H9 (cell line): ENCODE data around the gene GET4. TPM values are rescaled to one million over a fixed set of nuclear protein-coding genes. Genes with fewer than 3 reads are reported as not detected.

Experiments used
- DNase-seq: peaks from one replicate; pipeline ENCODE4 v3.0.0-alpha.2; 2017
- H2AFZ ChIP-seq: one replicate; pipeline ENCODE4 v1.6.1; 2013; ENCODE audit warnings: mild to moderate bottlenecking, low read length, control low read depth, moderate library complexity
- H2AK5ac ChIP-seq: 2 replicates; pipeline ENCODE4 v1.6.1; 2013; ENCODE audit warnings: low read length, control low read depth, mixed read lengths; ENCODE audit not compliant: insufficient read length
- H2BK120ac ChIP-seq: one replicate; pipeline ENCODE4 v1.6.1; 2013; ENCODE audit warnings: low read depth, mild to moderate bottlenecking, low read length, control low read depth, inconsistent platforms; ENCODE audit not compliant: poor library complexity, severe bottlenecking
- H2BK12ac ChIP-seq: 2 replicates; pipeline ENCODE4 v1.6.1; 2013; ENCODE audit warnings: low read length, control low read depth, mixed read lengths, low read depth; ENCODE audit not compliant: insufficient read length
- H2BK15ac ChIP-seq: 2 replicates; pipeline ENCODE4 v1.6.1; 2013; ENCODE audit warnings: low read depth, low read length, control low read depth
- H2BK20ac ChIP-seq: one replicate; pipeline ENCODE4 v1.6.1; 2013; ENCODE audit warnings: low read depth, mild to moderate bottlenecking, low read length, control low read depth, inconsistent platforms; ENCODE audit not compliant: poor library complexity, severe bottlenecking
- H2BK5ac ChIP-seq: 2 replicates; pipeline ENCODE4 v1.6.1; 2013; ENCODE audit warnings: low read length, control low read depth, mixed read lengths; ENCODE audit not compliant: insufficient read length
- H3K14ac ChIP-seq: 2 replicates; pipeline ENCODE4 v1.6.1; 2013; ENCODE audit warnings: low read length, control low read depth; ENCODE audit not compliant: insufficient read depth
- H3K18ac ChIP-seq: 2 replicates; pipeline ENCODE4 v1.6.1; 2013; ENCODE audit warnings: low read depth, mild to moderate bottlenecking, mixed read lengths, low read length, control low read depth; ENCODE audit not compliant: insufficient read length
- H3K23ac ChIP-seq: 2 replicates; pipeline ENCODE4 v1.6.1; 2013; ENCODE audit warnings: low read length, control low read depth, mixed read lengths, low read depth; ENCODE audit not compliant: insufficient read length
- H3K23me2 ChIP-seq: 2 replicates; pipeline ENCODE4 v1.6.1; 2013; ENCODE audit warnings: low read depth, mild to moderate bottlenecking, mixed read lengths, low read length, control low read depth; ENCODE audit not compliant: insufficient read length, poor library complexity, severe bottlenecking
- H3K27ac ChIP-seq: 2 replicates; pipeline ENCODE4 v1.5.1; 2013; ENCODE audit warnings: low read length, control low read depth, mixed read lengths, low read depth; ENCODE audit not compliant: insufficient read length
- H3K27me3 ChIP-seq: 2 replicates; pipeline ENCODE4 v1.6.1; 2013; ENCODE audit warnings: low read length, control low read depth, inconsistent platforms; ENCODE audit not compliant: insufficient read depth
- H3K4ac ChIP-seq: 2 replicates; pipeline ENCODE4 v1.6.1; 2013; ENCODE audit warnings: low read depth, mild to moderate bottlenecking, control low read depth, inconsistent platforms, low read length, moderate library complexity
- H3K4me1 ChIP-seq: 2 replicates; pipeline ENCODE4 v1.6.1; 2013; ENCODE audit warnings: low read length, control low read depth, inconsistent platforms; ENCODE audit not compliant: insufficient read depth
- H3K4me2 ChIP-seq: 2 replicates; pipeline ENCODE4 v1.6.1; 2013; ENCODE audit warnings: low read length, control low read depth, mixed read lengths; ENCODE audit not compliant: insufficient read length, insufficient read depth
- H3K56ac ChIP-seq: 2 replicates; pipeline ENCODE4 v1.6.1; 2013; ENCODE audit warnings: low read depth, mild to moderate bottlenecking, mixed read lengths, low read length, control low read depth; ENCODE audit not compliant: insufficient read length
- H3K79me1 ChIP-seq: 2 replicates; pipeline ENCODE4 v1.6.1; 2013; ENCODE audit warnings: low read depth, mild to moderate bottlenecking, moderate library complexity, low read length, control low read depth, inconsistent platforms; ENCODE audit not compliant: insufficient read depth, poor library complexity, severe bottlenecking
- H3K79me2 ChIP-seq: 2 replicates; pipeline ENCODE4 v1.6.1; 2013; ENCODE audit warnings: low read length, control low read depth, inconsistent platforms; ENCODE audit not compliant: insufficient read depth
- H3K9ac ChIP-seq: 2 replicates; pipeline ENCODE4 v1.6.1; 2013; ENCODE audit warnings: low read length, control low read depth, mixed read lengths; ENCODE audit not compliant: insufficient read length; ENCODE audit errors: extremely low read depth
- H3K9me3 ChIP-seq: one replicate; pipeline ENCODE4 v1.6.1; 2013; ENCODE audit warnings: low read depth, low read length, inconsistent platforms; ENCODE audit not compliant: control insufficient read depth
- H3T11ph ChIP-seq: one replicate; pipeline ENCODE4 v1.6.1; 2013; ENCODE audit warnings: mild to moderate bottlenecking, low read length, control low read depth, inconsistent platforms
- H4K20me1 ChIP-seq: one replicate; pipeline ENCODE4 v1.6.1; 2013; ENCODE audit not compliant: control insufficient read depth, insufficient read length, insufficient read depth
- H4K5ac ChIP-seq: 2 replicates; pipeline ENCODE4 v1.6.1; 2013; ENCODE audit warnings: low read depth, mild to moderate bottlenecking, mixed read lengths, low read length, control low read depth; ENCODE audit not compliant: insufficient read length
- H4K8ac ChIP-seq: replicated peaks from 2 replicates; pipeline ENCODE4 v1.6.1; 2013; ENCODE audit warnings: low read length, control low read depth, mixed read lengths, low read depth; ENCODE audit not compliant: insufficient read length
- H4K91ac ChIP-seq: 2 replicates; pipeline ENCODE4 v1.6.1; 2013; ENCODE audit warnings: low read depth, mild to moderate bottlenecking, moderate library complexity, mixed read lengths, low read length, control low read depth; ENCODE audit not compliant: insufficient read length
- H3K27ac Mint-ChIP-seq, 3 experiments: 2 replicates in 2 of 3; 3 replicates in 1 of 3; pipeline ENCODE4 v1.8.0; 2020 to 2021; ENCODE audit warnings: mixed read lengths in 3 of 3, mild to moderate bottlenecking in 1 of 3, moderate library complexity in 1 of 3
- H3K27me3 Mint-ChIP-seq: 2 replicates; pipeline ENCODE4 v1.8.0; 2021; ENCODE audit warnings: low read depth, mild to moderate bottlenecking, moderate library complexity, mixed read lengths
- H3K36me3 Mint-ChIP-seq, 3 experiments: 2 replicates in 2 of 3; 3 replicates in 1 of 3; pipeline ENCODE4 v1.8.0; 2020 to 2021; ENCODE audit warnings: low read depth in 3 of 3, mixed read lengths in 3 of 3; ENCODE audit not compliant: insufficient read depth in 1 of 3
- H3K4me1 Mint-ChIP-seq, 2 experiments: 2 replicates each; pipeline ENCODE4 v1.8.0; 2020; ENCODE audit warnings: mixed read lengths in 2 of 2
- H3K4me3 Mint-ChIP-seq, 2 experiments: 2 replicates in 1 of 2; 3 replicates in 1 of 2; pipeline ENCODE4 v1.8.0; 2020 to 2021; ENCODE audit warnings: mild to moderate bottlenecking in 2 of 2, mixed read lengths in 2 of 2, moderate library complexity in 1 of 2
- H3K9me3 Mint-ChIP-seq, 2 experiments: 2 replicates in 1 of 2; 3 replicates in 1 of 2; pipeline ENCODE4 v1.8.0; 2020; ENCODE audit warnings: mild to moderate bottlenecking in 2 of 2, mixed read lengths in 2 of 2, moderate library complexity in 1 of 2
- CTCF ChIP-seq: fragments of 200-600 bp; sonication (generic); conservative IDR thresholded peaks from 3 replicates; pipeline ENCODE4 v1.8.0; 2021; ENCODE audit warnings: antibody characterized with exemption, mild to moderate bottlenecking
- WGBS: extraction: QIAGEN DNeasy Blood & Tissue Kit; methylation state at CpG from one replicate; pipeline ENCODE4 v1.1.7; 2013; ENCODE audit warnings: missing lambda C conversion rate, low lambda C conversion rate, mixed read lengths; ENCODE audit not compliant: insufficient read length; ENCODE audit errors: extremely low coverage; 5-methylcytosine and 5-hydroxymethylcytosine counted together
- total RNA-seq: library from RNA; stranded (reverse); gene quantifications from 2 replicates; pipeline ENCODE4 v1.2.1, GENCODE V29; 2021

The GET4 gene
- total RNA-seq, 1 experiment from 2014 or later, result 70.2 TPM

- Mint-ChIP-seq H3K4me3 (no peak overlapping the region), H3K27ac (no peak overlapping the region; a peak in 1 of 7 replicates), H3K4me1 (no peaks in the 10 kb centered on the region), H3K27me3 (no peaks in the 10 kb centered on the region; the same call in 1 of the 2 replicates), H3K36me3 (no peaks in the 10 kb centered on the region; a peak in 1 of 7 replicates), H3K9me3 (no peaks in the 10 kb centered on the region; a peak in 1 of 5 replicates)
- Histone ChIP-seq H3K9me3 (no peaks in the 10 kb centered on the region), H3K4me1 (no peaks in the 10 kb centered on the region), H3K27ac (no peak overlapping the region), H3K18ac (no peak overlapping the region), H3K4ac (no peak overlapping the region), H2AK5ac (no peak overlapping the region), H2BK5ac (no peak overlapping the region), H4K91ac (no peak overlapping the region), H3T11ph (no peak overlapping the region), H3K4me2 (no peak overlapping the region), H3K23me2 (no peaks in the 10 kb centered on the region), H4K5ac (no peak overlapping the region), H2BK15ac (no peak overlapping the region), H2BK20ac (no peak overlapping the region), H3K14ac (no peak overlapping the region), H3K27me3 (no peaks in the 10 kb centered on the region), H2BK12ac (no peak overlapping the region), H3K79me2 (no peaks in the 10 kb centered on the region), H2BK120ac (no peak overlapping the region), H3K23ac (no peak overlapping the region), H4K8ac (no peak overlapping the region), H2AFZ (no peak overlapping the region), H3K79me1 (no peaks in the 10 kb centered on the region), H3K56ac (no peak overlapping the region), H3K9ac (no peak overlapping the region), H4K20me1 (no peaks in the 10 kb centered on the region)
- TF ChIP-seq CTCF, result no peak
- no CpG with 5 or more reads among the region's 14 CpGs for WGBS
- DNase-seq, result no peak
Observed at GRCh38 chr7:929311-929711, 53.0 kb downstream of the GET4 start.
